ENCODE results near the gene PCDH12.

DNA sequence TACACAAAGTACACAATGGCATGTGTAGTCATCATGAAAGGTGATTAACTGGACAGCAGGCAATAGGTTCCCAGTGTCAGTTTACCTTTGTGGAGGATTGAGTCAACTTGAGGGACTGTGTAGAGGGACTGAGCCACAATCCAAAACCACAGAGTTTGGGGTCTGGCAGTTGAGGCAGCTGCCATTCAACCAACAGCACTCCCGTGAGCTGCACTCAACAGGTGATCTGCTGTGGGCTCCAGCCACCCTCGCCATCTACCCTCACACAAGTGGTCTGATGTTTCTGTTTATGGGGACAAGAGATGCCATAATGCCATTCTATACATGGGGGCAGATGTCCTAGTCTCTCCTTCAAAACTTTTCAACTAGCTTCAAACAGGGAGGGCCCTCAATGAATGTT, 37.2 kb downstream of the PCDH12 start:
- TF ChIP-seq SIN3A (IDR thresholded peaks at IDR 0.05; ENCODE audit: low read depth) (no peak), FOSL1 (IDR thresholded peaks at IDR 0.05; ENCODE audit: low read depth) (no peak), POLR2A (IDR thresholded peaks at IDR 0.05; ENCODE audit: borderline replicate concordance, extremely low read depth, insufficient read depth, insufficient read length) (no peak), EZH2 (IDR thresholded peaks at IDR 0.05) (no peak), SP1 (IDR thresholded peaks at IDR 0.05; ENCODE audit: low read depth) (no peak)

Data from HCT116 (cell line).